ENCODE results near the gene IDUA. TPM values are rescaled to one million over a fixed set of nuclear protein-coding genes. Genes with fewer than 3 reads are reported as not detected.

IDUA gene
- total and polyA plus RNA-seq, 2 donors (not counting 1 experiment from before 2014, with no cell fraction given) = 57.0 to 67.4 TPM

DNA sequence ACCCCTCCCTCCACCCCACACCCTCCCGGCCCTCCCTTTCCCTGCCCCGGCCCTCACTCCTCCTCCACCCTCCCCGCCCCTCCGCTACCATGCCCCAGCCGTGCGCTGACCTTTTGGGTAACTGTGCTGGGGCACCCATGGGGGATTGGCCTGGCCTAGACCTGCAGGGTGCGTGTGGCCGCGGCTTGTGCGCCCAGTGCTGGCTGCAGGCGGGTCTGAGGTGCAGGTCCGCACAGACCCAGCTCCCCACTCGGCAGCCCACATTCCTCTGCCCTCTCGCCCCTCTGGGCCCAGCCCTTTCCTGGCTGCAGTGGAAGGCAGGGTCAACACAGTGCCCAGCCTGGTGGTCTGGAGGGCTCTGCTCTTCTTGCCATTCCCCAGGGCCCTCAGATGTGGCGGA lies 49.3 kb downstream of the IDUA start:
- Mint-ChIP-seq H3K27ac (no peak overlapping the region), H3K4me1 (no peaks in the 10 kb centered on the region), H3K27me3 (no peaks in the 10 kb centered on the region), H3K4me3 (no peak overlapping the region), H3K9me3 (ENCODE audit: insufficient read depth) (no peaks in the 10 kb centered on the region)
- 90% methylated on average over 12 of the region's 15 CpGs for WGBS (ENCODE audit: insufficient coverage)
- H3K4me1 ChIP-seq (ENCODE audit: control insufficient read depth in 2 of 2, insufficient read depth in 2 of 2, low read length in 2 of 2) = no peaks in the 10 kb centered on the region
- H2AFZ ChIP-seq (ENCODE audit: insufficient read depth, low read depth, low read length, poor library complexity, severe bottlenecking) = no peak overlapping the region
- intact Hi-C loops (cut with micrococcal nuclease) = no loop called here
- H3K4me2 ChIP-seq (replicated peaks; ENCODE audit: low read depth, low read length, poor library complexity, severe bottlenecking) = no peak overlapping the region
- no peaks in the 10 kb centered on the region for H3K9me3 ChIP-seq (ENCODE audit: control extremely low read depth in 1 of 3, control insufficient read depth in 2 of 3, insufficient read depth in 1 of 3, low read length in 2 of 3)
- POLR2A ChIA-PET = no interaction called here
- no peak overlapping the region for H3K9ac ChIP-seq (ENCODE audit: low read length)
- ATAC-seq (ENCODE audit: low read depth) (no peak), DNase-seq (no peak)
- peaks cover 0 to 15% (median 0%) of the 10 kb centered on the region in 4 experiments for H3K27me3 ChIP-seq (replicated peaks in 1 of 4; ENCODE audit: control extremely low read depth in 1 of 4, control insufficient read depth in 3 of 4, insufficient read depth in 4 of 4, low read length in 3 of 4)
- no peaks in the 10 kb centered on the region for H3K79me2 ChIP-seq (ENCODE audit: control insufficient read depth, insufficient read depth, low read length)
- no peak overlapping the region for H3K4me3 ChIP-seq (ENCODE audit: control extremely low read depth in 1 of 5, extremely low read depth in 1 of 5, insufficient read depth in 1 of 5, low read depth in 2 of 5, low read length in 4 of 5)
- TF ChIP-seq, protein P1, sequence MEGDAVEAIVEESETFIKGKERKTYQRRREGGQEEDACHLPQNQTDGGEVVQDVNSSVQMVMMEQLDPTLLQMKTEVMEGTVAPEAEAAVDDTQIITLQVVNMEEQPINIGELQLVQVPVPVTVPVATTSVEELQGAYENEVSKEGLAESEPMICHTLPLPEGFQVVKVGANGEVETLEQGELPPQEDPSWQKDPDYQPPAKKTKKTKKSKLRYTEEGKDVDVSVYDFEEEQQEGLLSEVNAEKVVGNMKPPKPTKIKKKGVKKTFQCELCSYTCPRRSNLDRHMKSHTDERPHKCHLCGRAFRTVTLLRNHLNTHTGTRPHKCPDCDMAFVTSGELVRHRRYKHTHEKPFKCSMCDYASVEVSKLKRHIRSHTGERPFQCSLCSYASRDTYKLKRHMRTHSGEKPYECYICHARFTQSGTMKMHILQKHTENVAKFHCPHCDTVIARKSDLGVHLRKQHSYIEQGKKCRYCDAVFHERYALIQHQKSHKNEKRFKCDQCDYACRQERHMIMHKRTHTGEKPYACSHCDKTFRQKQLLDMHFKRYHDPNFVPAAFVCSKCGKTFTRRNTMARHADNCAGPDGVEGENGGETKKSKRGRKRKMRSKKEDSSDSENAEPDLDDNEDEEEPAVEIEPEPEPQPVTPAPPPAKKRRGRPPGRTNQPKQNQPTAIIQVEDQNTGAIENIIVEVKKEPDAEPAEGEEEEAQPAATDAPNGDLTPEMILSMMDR (IDR thresholded peaks at IDR 0.05) = no peak
- TF ChIP-seq EZH2 (IDR thresholded peaks at IDR 0.05; ENCODE audit: borderline replicate concordance, insufficient read depth, low read depth, low read length, poor library complexity, severe bottlenecking) = no peak
- no peaks in the 10 kb centered on the region for H3K36me3 ChIP-seq (replicated peaks in 1 of 2; ENCODE audit: control extremely low read depth in 1 of 2, control insufficient read depth in 1 of 2, extremely low read depth in 1 of 2, insufficient read depth in 2 of 2, low read length in 1 of 2)
- H4K20me1 ChIP-seq (ENCODE audit: control insufficient read depth, insufficient read depth, low read length, poor library complexity, severe bottlenecking) = no peaks in the 10 kb centered on the region
- no peak overlapping the region for H3K27ac ChIP-seq (ENCODE audit: low read length in 2 of 2)
- CTCF ChIA-PET = interaction anchor here (1.4 kb wide), 1 partner anchor 294 kb away, joined by 9 read pairs; no protein-coding TSS in a partner anchor

GRCh38 chr4:1036976-1037810 lies 50.3 kb downstream of the IDUA start:
- POLR2A ChIA-PET = no interaction called here
- no peak overlapping the region for H3K4me3 ChIP-seq (ENCODE audit: control extremely low read depth in 1 of 5, extremely low read depth in 1 of 5, insufficient read depth in 1 of 5, low read depth in 2 of 5, low read length in 4 of 5)
- 94% methylated on average over 24 of the region's 26 CpGs for WGBS (ENCODE audit: insufficient coverage)
- no peak overlapping the region for H3K27ac ChIP-seq (ENCODE audit: low read length in 2 of 2)
- H4K20me1 ChIP-seq (ENCODE audit: control insufficient read depth, insufficient read depth, low read length, poor library complexity, severe bottlenecking) = no peaks in the 10 kb centered on the region
- no peak overlapping the region for H3K4me3 Mint-ChIP-seq
- H3K9me3 ChIP-seq (ENCODE audit: control extremely low read depth in 1 of 3, control insufficient read depth in 2 of 3, insufficient read depth in 1 of 3, low read length in 2 of 3) = no peaks in the 10 kb centered on the region
- H3K36me3 ChIP-seq (replicated peaks in 1 of 2; ENCODE audit: control extremely low read depth in 1 of 2, control insufficient read depth in 1 of 2, extremely low read depth in 1 of 2, insufficient read depth in 2 of 2, low read length in 1 of 2) = no peaks in the 10 kb centered on the region
- H3K79me2 ChIP-seq (ENCODE audit: control insufficient read depth, insufficient read depth, low read length) = no peaks in the 10 kb centered on the region
- ATAC-seq (ENCODE audit: low read depth) = no peak
- no peak for DNase-seq
- no peak overlapping the region for H3K4me2 ChIP-seq (replicated peaks; ENCODE audit: low read depth, low read length, poor library complexity, severe bottlenecking)
- TF ChIP-seq, protein P1 (IDR thresholded peaks at IDR 0.05) = no peak
- TF ChIP-seq EZH2 (IDR thresholded peaks at IDR 0.05; ENCODE audit: borderline replicate concordance, insufficient read depth, low read depth, low read length, poor library complexity, severe bottlenecking) = no peak
- intact Hi-C loops (cut with micrococcal nuclease) = no loop called here
- H2AFZ ChIP-seq (ENCODE audit: insufficient read depth, low read depth, low read length, poor library complexity, severe bottlenecking) = no peak overlapping the region
- no peak overlapping the region for H3K27ac Mint-ChIP-seq
- CTCF ChIA-PET = interaction anchor here (1.4 to 1.8 kb wide), 2 partner anchors 9 to 295 kb away, joined by 4 to 9 read pairs; no protein-coding TSS in a partner anchor
- H3K9ac ChIP-seq (ENCODE audit: low read length) = no peak overlapping the region
- no peaks in the 10 kb centered on the region for H3K27me3 Mint-ChIP-seq
- H3K9me3 Mint-ChIP-seq (ENCODE audit: insufficient read depth) = no peaks in the 10 kb centered on the region
- no peaks in the 10 kb centered on the region for H3K4me1 Mint-ChIP-seq
- H3K4me1 ChIP-seq (ENCODE audit: control insufficient read depth in 2 of 2, insufficient read depth in 2 of 2, low read length in 2 of 2) = no peaks in the 10 kb centered on the region
- peaks cover 0 to 8% (median 0%) of the 10 kb centered on the region in 4 experiments for H3K27me3 ChIP-seq (replicated peaks in 1 of 4; ENCODE audit: control extremely low read depth in 1 of 4, control insufficient read depth in 3 of 4, insufficient read depth in 4 of 4, low read length in 3 of 4)

Measured in B cell (primary cell).